ENCODE data around the gene SMYD3. TPM values are rescaled to one million over a fixed set of nuclear protein-coding genes. Genes with fewer than 3 reads are reported as not detected.

SMYD3 gene
- total RNA-seq, 1 experiment from 2014 or later: 29.6 TPM

DNA sequence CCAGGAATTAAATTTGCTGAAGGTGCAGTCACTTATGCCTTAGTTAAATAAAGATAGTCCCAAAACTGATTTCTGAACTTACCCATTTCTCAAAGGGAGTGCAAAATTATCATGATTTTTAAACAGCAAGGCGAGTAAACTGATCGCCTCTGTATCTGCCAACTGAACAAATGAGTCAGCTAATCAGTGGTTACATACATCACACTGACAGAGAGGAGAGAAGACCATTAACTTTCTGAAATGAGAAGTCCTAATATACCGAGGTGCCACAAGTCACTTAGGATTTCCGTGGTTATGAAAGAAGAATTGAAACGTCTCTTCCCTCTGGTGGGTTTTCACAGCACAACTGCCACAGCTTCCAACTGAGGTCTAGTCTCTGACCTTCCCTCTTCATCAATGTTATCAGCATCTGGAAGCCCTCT is 400.7 kb downstream of the SMYD3 start:
- Histone ChIP-seq H3K4me1 (replicated peaks; ENCODE audit: insufficient read depth) (no peaks in the 10 kb centered on the region), H4K20me1 (ENCODE audit: insufficient read depth) (no peaks in the 10 kb centered on the region), H3K4me3 (no peak overlapping the region), H3K36me3 (ENCODE audit: low read depth) (no peaks in the 10 kb centered on the region), H3F3A (ENCODE audit: insufficient read depth, low read depth) (no peaks in the 10 kb centered on the region), H3K27me3 (ENCODE audit: insufficient read depth, low read depth) (no peaks in the 10 kb centered on the region), H3K79me2 (ENCODE audit: low read depth) (no peaks in the 10 kb centered on the region), H3K9me3 (ENCODE audit: insufficient read depth, low read depth) (no peaks in the 10 kb centered on the region), H2AFZ (no peak overlapping the region), H3K27ac (no peak overlapping the region), H3K9me2 (ENCODE audit: insufficient read depth) (no peaks in the 10 kb centered on the region), H3K4me2 (no peak overlapping the region)
- intact Hi-C loops (cut with micrococcal nuclease; ENCODE audit: unreplicated experiment): no loop called here
- no peak for TF ChIP-seq EZH2 (IDR thresholded peaks at IDR 0.05; ENCODE audit: low read depth)
- no peak for TF ChIP-seq CTCF (conservative IDR thresholded peaks at IDR 0.05)
- ChIA-PET POLR2A (ENCODE audit: unreplicated experiment) (no interaction called here), CTCF (no interaction called here)
- DNase-seq: no peak
- no TSS peak for BruUV-seq (replicated peaks)

DNA sequence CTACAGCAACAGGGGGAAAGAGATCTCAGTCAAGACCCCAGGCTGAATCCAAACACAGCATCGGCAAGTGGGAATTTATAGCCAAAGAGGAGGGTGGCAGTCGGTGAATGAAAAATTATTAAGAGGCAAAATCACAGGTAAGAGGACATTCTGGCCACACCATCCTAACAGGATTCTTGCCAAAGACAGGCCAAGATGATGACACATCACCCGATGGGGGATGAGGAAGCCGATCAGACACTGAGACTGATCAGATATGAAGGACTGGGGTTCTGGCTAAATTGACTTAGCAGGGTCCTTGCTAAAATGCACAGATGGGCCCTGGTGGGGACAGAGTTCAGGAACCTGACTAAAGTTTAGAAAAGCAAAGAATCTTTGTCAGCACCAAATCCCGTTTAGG is 402.2 kb downstream of the SMYD3 start:
- H3K9me2 ChIP-seq (ENCODE audit: insufficient read depth): no peaks in the 10 kb centered on the region
- H3K4me2 ChIP-seq: no peak overlapping the region
- H3K4me3 ChIP-seq: no peak overlapping the region
- H3F3A ChIP-seq (ENCODE audit: insufficient read depth, low read depth): no peaks in the 10 kb centered on the region
- no TSS peak for BruUV-seq (replicated peaks)
- intact Hi-C loops (cut with micrococcal nuclease; ENCODE audit: unreplicated experiment): no loop called here
- H3K36me3 ChIP-seq (ENCODE audit: low read depth): no peaks in the 10 kb centered on the region
- no peak overlapping the region for H2AFZ ChIP-seq
- H3K4me1 ChIP-seq (replicated peaks; ENCODE audit: insufficient read depth): no peaks in the 10 kb centered on the region
- POLR2A ChIA-PET (ENCODE audit: unreplicated experiment): no interaction called here
- TF ChIP-seq EZH2 (IDR thresholded peaks at IDR 0.05; ENCODE audit: low read depth): no peak
- TF ChIP-seq CTCF (conservative IDR thresholded peaks at IDR 0.05): no peak
- H3K79me2 ChIP-seq (ENCODE audit: low read depth): no peaks in the 10 kb centered on the region
- H3K27ac ChIP-seq: no peak overlapping the region
- no peak for DNase-seq
- no peaks in the 10 kb centered on the region for H4K20me1 ChIP-seq (ENCODE audit: insufficient read depth)
- no peaks in the 10 kb centered on the region for H3K9me3 ChIP-seq (ENCODE audit: insufficient read depth, low read depth)
- H3K27me3 ChIP-seq (ENCODE audit: insufficient read depth, low read depth): no peaks in the 10 kb centered on the region
- CTCF ChIA-PET: no interaction called here

DNA sequence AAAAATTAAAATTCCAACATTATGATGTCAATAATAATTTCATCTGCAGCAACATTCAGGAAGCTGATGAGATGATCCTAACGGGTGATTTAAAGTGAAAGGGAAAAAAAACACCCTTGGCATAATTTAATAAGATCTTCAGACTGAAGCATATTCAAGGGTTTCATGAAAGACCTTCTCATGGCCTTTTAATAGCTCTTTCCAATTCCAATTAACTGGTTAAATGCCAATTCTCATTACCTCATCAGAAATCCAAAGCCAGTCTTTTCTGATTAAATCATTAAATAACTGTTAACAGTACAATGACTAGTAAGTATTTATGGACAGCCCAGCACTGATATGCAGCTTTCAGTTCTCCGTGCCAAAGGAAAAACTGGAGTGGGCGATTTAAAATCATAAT is 407.5 kb downstream of the SMYD3 start:
- Histone ChIP-seq H3K27me3 (ENCODE audit: insufficient read depth, low read depth) (no peaks in the 10 kb centered on the region), H3K4me1 (replicated peaks; ENCODE audit: insufficient read depth) (no peaks in the 10 kb centered on the region), H2AFZ (no peak overlapping the region), H3K36me3 (ENCODE audit: low read depth) (no peaks in the 10 kb centered on the region), H4K20me1 (ENCODE audit: insufficient read depth) (no peaks in the 10 kb centered on the region), H3K4me3 (no peak overlapping the region), H3F3A (ENCODE audit: insufficient read depth, low read depth) (no peaks in the 10 kb centered on the region), H3K4me2 (no peak overlapping the region), H3K9me3 (ENCODE audit: insufficient read depth, low read depth) (no peaks in the 10 kb centered on the region), H3K9me2 (ENCODE audit: insufficient read depth) (no peaks in the 10 kb centered on the region), H3K79me2 (ENCODE audit: low read depth) (no peaks in the 10 kb centered on the region), H3K27ac (no peak overlapping the region)
- DNase-seq: no peak
- CTCF ChIA-PET: no interaction called here
- intact Hi-C loops (cut with micrococcal nuclease; ENCODE audit: unreplicated experiment): no loop called here
- BruUV-seq (replicated peaks): no TSS peak
- TF ChIP-seq CTCF (conservative IDR thresholded peaks at IDR 0.05): no peak
- POLR2A ChIA-PET (ENCODE audit: unreplicated experiment): no interaction called here
